ENCODE measurements around the gene STYXL2.

Gene STYXL2

DNA sequence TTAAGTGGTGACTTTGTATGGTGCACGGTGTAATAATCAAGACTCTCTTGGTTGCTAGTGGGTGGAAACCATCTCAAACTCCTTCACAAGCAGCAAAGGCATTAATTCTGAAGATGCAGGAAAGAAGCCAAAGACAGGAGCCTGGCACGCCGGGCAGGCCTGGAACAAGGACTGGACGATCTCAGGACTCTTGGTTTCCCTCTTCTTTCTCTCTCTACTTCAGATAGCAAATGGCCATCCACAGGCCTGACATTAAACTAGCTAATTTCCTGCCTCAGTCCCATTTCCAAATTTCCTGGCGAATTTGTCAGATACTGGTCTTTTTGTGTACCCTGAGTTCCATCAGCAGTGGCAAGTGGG, 28.2 kb downstream of the STYXL2 start:
- in situ Hi-C loops (cut with MboI; ENCODE audit: low sequenced_read_pairs), result no loop called here
- no peaks in the 10 kb centered on the region for H3K4me1 ChIP-seq
- no peak for DNase-seq (ENCODE audit: low spot score in 2 of 2)
- no peak overlapping the region for H3K4me3 ChIP-seq
- no peaks in the 10 kb centered on the region for H3K36me3 ChIP-seq (replicated peaks)
- no peaks in the 10 kb centered on the region for H3K9me3 ChIP-seq
- no peaks in the 10 kb centered on the region; the same call in 1 of the 2 replicates for H3K27me3 ChIP-seq (ENCODE audit: low read depth)

DNA sequence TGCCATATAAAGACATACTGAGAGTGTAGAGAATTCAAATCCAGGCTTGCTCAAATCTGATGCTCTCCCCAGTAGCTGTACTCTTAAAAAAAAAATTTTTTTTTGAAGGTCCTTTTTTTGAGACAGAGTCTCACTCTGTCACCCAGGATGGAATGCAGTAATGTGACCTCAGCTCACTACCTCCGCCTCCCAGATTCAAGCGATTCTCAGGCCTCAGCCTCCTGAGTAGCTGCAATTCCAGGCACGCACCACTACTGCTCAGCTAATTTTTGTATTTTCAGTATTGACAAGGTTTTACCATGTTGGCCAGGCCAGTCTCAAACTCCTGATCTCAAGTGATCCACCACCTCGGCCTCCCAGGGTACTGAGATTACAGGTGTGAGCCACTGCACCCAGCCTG, 28.7 kb downstream of the STYXL2 start:
- Histone ChIP-seq H3K27me3 (ENCODE audit: low read depth) (no peaks in the 10 kb centered on the region; the same call in 1 of the 2 replicates), H3K9me3 (no peaks in the 10 kb centered on the region), H3K4me1 (no peaks in the 10 kb centered on the region), H3K36me3 (replicated peaks) (no peaks in the 10 kb centered on the region), H3K4me3 (no peak overlapping the region)
- in situ Hi-C loops (cut with MboI; ENCODE audit: low sequenced_read_pairs), result no loop called here
- DNase-seq (ENCODE audit: low spot score in 2 of 2), result no peak

DNA sequence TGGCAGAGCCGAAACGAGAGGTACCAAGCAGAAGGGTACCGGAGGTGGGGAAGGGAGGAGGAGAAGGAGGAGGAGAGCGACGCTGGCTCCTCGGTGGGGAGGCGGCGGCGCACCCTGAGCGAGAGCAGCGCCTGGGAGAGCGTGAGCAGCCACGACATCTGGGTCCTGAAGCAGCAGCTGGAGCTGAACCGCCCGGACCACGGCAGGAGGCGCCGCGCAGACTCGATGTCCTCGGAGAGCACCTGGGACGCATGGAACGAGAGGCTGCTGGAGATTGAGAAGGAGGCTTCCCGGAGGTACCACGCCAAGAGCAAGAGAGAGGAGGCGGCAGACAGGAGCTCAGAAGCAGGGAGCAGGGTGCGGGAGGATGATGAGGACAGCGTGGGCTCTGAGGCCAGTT, 32.4 kb downstream of the STYXL2 start:
- Histone ChIP-seq H3K27me3 (ENCODE audit: low read depth) (peaks cover 17% of the 10 kb centered on the region), H3K4me3 (no peak overlapping the region), H3K9me3 (no peaks in the 10 kb centered on the region), H3K4me1 (no peaks in the 10 kb centered on the region), H3K36me3 (replicated peaks) (no peaks in the 10 kb centered on the region)
- no peak for DNase-seq (ENCODE audit: low spot score in 2 of 2)
- in situ Hi-C loops (cut with MboI; ENCODE audit: low sequenced_read_pairs), result no loop called here

DNA sequence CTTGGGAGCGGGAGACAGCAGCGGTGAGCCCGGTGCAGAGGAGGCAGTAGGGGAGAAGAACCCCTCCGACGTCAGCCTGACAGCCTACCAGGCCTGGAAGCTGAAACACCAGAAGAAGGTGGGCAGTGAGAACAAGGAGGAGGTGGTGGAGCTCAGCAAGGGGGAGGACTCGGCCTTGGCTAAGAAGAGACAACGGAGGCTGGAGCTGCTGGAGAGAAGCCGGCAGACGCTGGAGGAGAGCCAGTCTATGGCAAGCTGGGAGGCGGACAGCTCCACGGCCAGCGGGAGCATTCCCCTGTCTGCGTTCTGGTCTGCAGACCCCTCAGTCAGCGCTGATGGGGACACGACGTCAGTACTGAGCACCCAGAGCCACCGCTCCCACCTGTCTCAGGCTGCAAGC, 32.9 kb downstream of the STYXL2 start:
- Histone ChIP-seq H3K4me3 (no peak overlapping the region), H3K36me3 (replicated peaks) (no peaks in the 10 kb centered on the region), H3K27me3 (ENCODE audit: low read depth) (peaks cover 22% of the 10 kb centered on the region), H3K9me3 (no peaks in the 10 kb centered on the region), H3K4me1 (no peaks in the 10 kb centered on the region)
- DNase-seq (ENCODE audit: low spot score in 2 of 2), result no peak
- in situ Hi-C loops (cut with MboI; ENCODE audit: low sequenced_read_pairs), result no loop called here

DNA sequence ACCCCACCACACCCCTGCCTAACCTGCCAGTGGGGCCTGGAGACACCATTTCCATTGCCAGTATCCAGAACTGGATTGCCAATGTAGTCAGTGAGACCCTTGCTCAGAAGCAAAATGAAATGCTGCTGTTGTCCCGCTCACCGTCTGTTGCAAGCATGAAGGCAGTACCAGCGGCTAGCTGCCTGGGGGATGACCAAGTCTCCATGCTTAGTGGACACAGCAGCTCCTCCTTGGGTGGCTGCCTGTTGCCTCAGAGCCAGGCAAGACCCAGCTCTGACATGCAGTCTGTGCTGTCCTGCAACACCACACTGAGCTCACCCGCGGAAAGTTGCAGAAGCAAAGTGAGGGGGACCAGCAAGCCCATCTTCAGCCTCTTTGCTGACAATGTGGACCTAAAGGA, 33.4 kb downstream of the STYXL2 start:
- Histone ChIP-seq H3K36me3 (replicated peaks) (no peaks in the 10 kb centered on the region), H3K4me1 (no peaks in the 10 kb centered on the region), H3K27me3 (ENCODE audit: low read depth) (peaks cover 22% of the 10 kb centered on the region), H3K4me3 (no peak overlapping the region), H3K9me3 (no peaks in the 10 kb centered on the region)
- no peak for DNase-seq (ENCODE audit: low spot score in 2 of 2)
- in situ Hi-C loops (cut with MboI; ENCODE audit: low sequenced_read_pairs), result no loop called here

DNA sequence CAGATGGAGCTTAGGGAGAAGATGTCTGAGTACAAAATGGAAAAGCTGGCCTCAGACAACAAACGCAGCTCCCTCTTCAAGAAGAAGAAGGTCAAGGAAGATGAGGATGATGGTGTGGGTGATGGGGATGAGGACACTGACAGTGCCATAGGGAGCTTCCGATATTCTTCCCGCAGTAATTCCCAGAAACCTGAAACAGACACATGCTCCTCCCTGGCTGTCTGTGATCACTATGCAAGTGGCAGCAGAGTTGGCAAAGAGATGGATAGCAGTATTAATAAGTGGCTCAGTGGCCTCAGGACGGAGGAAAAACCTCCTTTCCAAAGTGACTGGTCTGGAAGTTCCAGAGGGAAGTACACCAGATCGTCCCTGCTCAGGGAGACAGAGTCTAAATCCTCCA, 33.8 kb downstream of the STYXL2 start:
- Histone ChIP-seq H3K36me3 (replicated peaks) (no peaks in the 10 kb centered on the region), H3K9me3 (no peaks in the 10 kb centered on the region), H3K27me3 (ENCODE audit: low read depth) (peaks cover 22% of the 10 kb centered on the region), H3K4me1 (no peaks in the 10 kb centered on the region), H3K4me3 (no peak overlapping the region)
- DNase-seq (ENCODE audit: low spot score in 2 of 2), result no peak
- in situ Hi-C loops (cut with MboI; ENCODE audit: low sequenced_read_pairs), result no loop called here

DNA sequence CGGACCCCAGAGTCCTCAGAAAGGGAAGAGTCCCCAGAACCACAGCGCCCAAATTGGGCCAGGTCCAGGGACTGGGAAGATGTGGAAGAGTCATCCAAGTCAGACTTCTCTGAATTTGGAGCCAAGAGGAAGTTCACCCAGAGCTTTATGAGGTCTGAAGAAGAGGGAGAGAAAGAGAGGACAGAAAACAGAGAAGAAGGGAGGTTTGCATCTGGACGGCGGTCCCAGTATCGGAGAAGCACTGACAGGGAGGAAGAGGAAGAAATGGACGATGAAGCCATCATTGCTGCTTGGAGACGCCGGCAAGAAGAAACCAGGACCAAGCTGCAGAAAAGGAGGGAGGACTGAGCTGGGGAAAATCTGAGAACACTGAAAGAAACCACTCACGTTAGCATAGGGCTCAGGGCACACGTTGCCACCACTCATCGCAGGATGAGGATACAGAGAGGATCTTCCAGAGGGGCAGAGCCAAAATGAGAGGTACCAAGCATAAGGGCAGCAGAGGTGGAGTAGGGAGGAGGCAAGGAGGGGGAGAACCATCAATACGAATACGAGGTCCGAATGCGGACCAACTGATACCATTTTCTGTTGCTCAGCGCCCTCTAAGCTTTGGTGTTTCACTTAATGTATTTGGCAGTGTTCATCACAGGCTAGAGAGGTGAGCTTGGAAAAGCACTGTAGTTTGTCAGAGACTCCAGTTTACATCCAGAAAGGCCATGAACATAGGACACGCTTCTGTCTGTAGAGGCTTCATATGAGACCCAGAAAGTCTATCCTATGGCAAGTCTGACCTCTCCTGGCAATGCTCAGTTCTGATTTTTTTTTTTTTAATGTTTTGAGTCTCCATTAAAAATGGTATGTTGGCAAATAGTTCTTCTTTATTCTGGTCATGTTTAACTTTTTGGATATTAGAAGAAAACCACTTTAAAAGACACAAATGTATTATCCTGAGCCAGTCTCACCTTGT, 34.7 kb downstream of the STYXL2 start:
- H3K4me3 ChIP-seq, result no peak overlapping the region
- no peaks in the 10 kb centered on the region for H3K4me1 ChIP-seq
- in situ Hi-C loops (cut with MboI; ENCODE audit: low sequenced_read_pairs), result no loop called here
- H3K27me3 ChIP-seq (ENCODE audit: low read depth), result peaks cover 22% of the 10 kb centered on the region
- no peaks in the 10 kb centered on the region for H3K36me3 ChIP-seq (replicated peaks)
- DNase-seq (ENCODE audit: low spot score in 2 of 2), result no peak
- no peaks in the 10 kb centered on the region for H3K9me3 ChIP-seq

DNA sequence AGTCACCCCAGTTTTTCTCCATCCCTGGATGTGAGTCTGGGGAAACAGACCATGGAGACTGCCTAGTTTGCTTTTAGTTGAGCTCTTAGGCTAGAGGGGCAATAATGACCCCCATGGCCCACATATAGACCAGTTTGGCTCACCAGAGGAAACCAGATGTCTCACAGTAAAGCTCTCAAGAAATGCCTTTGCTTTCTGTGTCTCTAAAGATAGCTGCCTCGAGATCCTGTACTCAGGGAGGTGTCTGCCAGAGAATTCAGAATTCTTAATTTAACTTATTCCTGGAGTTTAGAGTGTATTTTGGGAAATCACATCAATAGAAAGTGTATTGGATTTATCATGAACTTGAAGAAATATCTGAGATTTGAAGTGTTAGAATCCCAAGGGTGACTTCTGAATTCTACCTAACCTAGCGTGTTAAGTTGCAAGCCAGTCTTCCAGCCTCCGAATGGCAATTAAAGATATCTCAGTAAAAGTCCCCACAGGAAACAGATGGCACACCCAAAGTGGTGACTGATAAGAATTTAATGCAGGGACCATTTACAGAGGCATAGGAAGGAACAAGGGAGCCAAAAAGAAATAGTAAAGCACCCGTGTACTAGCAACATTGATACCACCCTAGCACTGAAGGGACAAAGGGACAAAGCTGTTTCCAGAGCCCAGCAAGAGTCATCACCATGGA, 37.1 kb downstream of the STYXL2 start:
- Histone ChIP-seq H3K4me1 (no peaks in the 10 kb centered on the region), H3K36me3 (replicated peaks) (no peaks in the 10 kb centered on the region), H3K4me3 (no peak overlapping the region), H3K9me3 (no peaks in the 10 kb centered on the region), H3K27me3 (ENCODE audit: low read depth) (peaks cover 24% of the 10 kb centered on the region)
- in situ Hi-C loops (cut with MboI; ENCODE audit: low sequenced_read_pairs), result no loop called here
- no peak for DNase-seq (ENCODE audit: low spot score in 2 of 2)

DNA sequence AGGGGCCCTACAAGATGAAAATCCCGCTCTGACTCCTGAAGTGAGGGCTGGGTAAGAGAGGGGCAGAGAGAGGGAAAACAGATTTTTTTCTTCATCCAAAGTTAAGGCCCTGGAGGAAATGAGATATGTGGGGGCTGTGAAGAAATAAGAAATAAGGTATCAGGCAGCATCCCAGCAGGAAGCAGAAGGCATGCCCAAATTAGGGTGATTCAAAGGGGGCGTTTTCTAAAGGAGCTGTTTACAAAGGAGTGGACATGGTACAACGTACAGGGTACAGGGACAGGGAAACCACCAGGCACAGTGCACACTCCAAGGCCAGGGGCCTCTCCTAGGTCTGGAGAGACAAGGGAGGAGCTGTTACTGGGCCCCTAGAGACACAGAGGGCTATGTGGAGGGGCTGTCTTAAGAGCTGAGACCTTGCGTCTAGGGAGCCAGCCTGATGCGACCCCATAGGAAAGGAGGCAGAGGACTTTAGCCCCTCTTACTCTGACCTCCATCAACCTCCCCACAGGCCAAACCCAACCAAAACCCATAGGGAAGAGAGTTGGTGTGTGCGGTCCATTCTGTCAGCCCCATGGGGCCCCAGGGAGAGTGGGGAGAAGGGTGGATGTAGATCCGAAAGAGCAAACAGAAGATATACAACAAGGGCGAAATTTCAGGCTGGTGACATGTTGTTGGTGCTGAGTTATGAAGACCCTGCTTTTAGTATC, 38.6 kb downstream of the STYXL2 start:
- no peaks in the 10 kb centered on the region for H3K4me1 ChIP-seq
- no peaks in the 10 kb centered on the region for H3K9me3 ChIP-seq
- no peak overlapping the region for H3K4me3 ChIP-seq
- in situ Hi-C loops (cut with MboI; ENCODE audit: low sequenced_read_pairs), result no loop called here
- DNase-seq (ENCODE audit: low spot score in 2 of 2), result no peak
- no peaks in the 10 kb centered on the region for H3K36me3 ChIP-seq (replicated peaks)
- H3K27me3 ChIP-seq (ENCODE audit: low read depth), result peaks cover 24% of the 10 kb centered on the region

DNA sequence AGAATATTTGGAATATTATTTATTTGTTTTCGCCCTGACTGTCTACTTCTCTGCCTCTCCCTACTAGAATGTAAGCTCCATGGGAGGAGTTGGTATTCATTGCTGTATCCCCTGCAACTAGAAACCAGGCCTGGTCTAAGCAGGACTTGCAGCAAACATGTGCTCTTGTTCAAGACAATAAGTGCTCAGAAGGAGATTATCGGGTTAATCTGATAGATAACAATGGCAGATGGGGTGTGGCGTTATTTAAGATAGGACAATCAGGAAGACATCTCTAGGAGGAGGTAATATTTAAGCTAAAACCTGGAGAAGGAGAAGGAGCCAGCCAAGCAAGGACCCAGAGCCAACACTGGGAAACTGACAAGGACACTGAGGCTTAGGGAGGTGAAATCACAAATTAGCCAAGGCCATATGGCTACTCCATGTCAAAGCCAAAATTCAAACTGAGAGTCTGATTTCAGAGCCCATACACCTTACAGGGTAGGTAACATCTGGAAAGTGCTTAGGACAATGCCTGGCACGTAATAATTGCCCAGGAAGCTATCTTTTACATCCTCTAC, 41.5 kb downstream of the STYXL2 start:
- in situ Hi-C loops (cut with MboI; ENCODE audit: low sequenced_read_pairs), result no loop called here
- H3K27me3 ChIP-seq (ENCODE audit: low read depth), result peaks cover 10% of the 10 kb centered on the region
- no peak for DNase-seq (ENCODE audit: low spot score in 2 of 2)
- no peaks in the 10 kb centered on the region for H3K4me1 ChIP-seq
- H3K36me3 ChIP-seq (replicated peaks), result no peaks in the 10 kb centered on the region
- no peaks in the 10 kb centered on the region for H3K9me3 ChIP-seq
- H3K4me3 ChIP-seq, result no peak overlapping the region

DNA sequence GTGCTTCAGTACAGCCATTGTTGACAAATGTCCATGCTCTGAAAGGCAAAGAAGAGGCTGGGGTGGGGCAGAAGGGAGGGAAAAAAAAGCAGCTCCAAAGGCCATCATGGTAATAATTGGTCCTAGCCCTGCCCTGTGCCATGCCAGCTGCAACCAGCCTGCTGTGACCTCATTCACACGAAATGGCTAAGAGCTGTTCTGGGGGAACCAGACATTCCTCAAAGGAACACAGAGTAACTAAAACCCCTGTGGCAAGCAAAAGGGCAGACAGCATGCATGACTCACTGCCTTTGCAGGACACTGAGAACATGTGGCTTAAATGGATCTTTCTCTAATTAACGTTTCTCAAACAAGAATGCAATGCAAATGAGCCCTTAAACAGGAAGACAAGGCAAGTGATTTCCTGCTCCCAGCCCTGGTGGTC, 42.3 kb downstream of the STYXL2 start:
- Histone ChIP-seq H3K4me1 (no peaks in the 10 kb centered on the region), H3K27me3 (ENCODE audit: low read depth) (peaks cover 8% of the 10 kb centered on the region), H3K9me3 (no peaks in the 10 kb centered on the region), H3K36me3 (replicated peaks) (no peaks in the 10 kb centered on the region), H3K4me3 (no peak overlapping the region)
- in situ Hi-C loops (cut with MboI; ENCODE audit: low sequenced_read_pairs), result no loop called here
- DNase-seq (ENCODE audit: low spot score in 2 of 2), result no peak

DNA sequence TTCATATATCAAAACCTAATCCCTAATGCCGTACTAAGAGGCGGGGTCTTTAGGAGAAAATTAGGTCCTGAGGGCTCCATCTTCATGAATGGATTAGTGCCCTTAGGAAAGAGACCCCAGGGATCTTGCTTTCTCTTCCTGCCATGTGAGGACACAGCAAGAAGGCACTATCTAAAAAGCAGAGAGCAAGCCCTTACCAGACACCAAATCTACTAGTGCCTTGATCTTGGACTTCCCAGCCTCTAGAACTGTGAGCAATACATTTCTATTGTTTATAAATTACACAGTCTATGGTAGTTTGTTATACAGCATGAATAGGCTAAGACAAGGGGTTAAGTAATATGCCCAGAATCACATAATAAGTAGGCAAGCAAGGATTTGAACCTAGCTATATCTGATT, 42.9 kb downstream of the STYXL2 start:
- in situ Hi-C loops (cut with MboI; ENCODE audit: low sequenced_read_pairs), result no loop called here
- Histone ChIP-seq H3K4me1 (no peaks in the 10 kb centered on the region), H3K9me3 (no peaks in the 10 kb centered on the region), H3K36me3 (replicated peaks) (no peaks in the 10 kb centered on the region), H3K27me3 (ENCODE audit: low read depth) (peaks cover 2% of the 10 kb centered on the region), H3K4me3 (no peak overlapping the region)
- no peak for DNase-seq (ENCODE audit: low spot score in 2 of 2)

DNA sequence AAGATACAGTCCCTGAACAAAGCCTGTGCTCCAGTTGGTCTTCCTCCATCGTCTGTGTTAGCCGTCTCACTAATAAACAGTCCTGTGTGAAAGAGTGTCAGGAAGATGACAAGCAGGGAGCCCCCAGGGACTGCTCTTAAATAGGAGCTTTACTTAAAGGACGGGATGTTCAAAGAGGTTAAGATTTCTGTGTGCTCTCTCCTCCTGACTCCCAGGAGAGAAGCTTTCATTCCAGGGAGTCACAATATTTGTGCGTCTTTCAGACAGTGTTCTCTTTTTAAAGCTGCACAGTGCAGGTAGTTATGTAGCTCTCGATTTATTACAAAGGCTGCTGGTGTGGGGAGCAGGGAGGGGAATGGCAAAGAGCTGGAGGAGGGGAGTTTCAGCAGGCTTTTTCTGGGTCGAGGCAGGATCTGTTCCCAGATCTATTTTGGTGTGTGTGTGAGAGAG, 43.5 kb downstream of the STYXL2 start:
- no peak overlapping the region for H3K4me3 ChIP-seq
- H3K9me3 ChIP-seq, result no peaks in the 10 kb centered on the region
- peaks cover 2% of the 10 kb centered on the region; the same call in 1 of the 2 replicates for H3K27me3 ChIP-seq (ENCODE audit: low read depth)
- in situ Hi-C loops (cut with MboI; ENCODE audit: low sequenced_read_pairs), result no loop called here
- H3K36me3 ChIP-seq (replicated peaks), result no peaks in the 10 kb centered on the region
- DNase-seq (ENCODE audit: low spot score in 2 of 2), result no peak
- H3K4me1 ChIP-seq, result no peaks in the 10 kb centered on the region
